MCF 10A (cell line): ENCODE results near the gene DHRS4. TPM values are rescaled to one million over a fixed set of nuclear protein-coding genes. Genes with fewer than 3 reads are reported as not detected.
A peak's percentile ranks its signal among the peaks of the same experiment; 100 is the strongest.
"Not testable (repeated sequence)": the region's sequence is repeated elsewhere in the genome, so short reads cannot be mapped to it uniquely, and the experiment has no call there.

ENCODE experiments used
- BruUV-seq: library from RNA; stranded (reverse); fragments of 400-500 nt; replicated peaks from 2 replicates; lab custom pipeline; 2021; lab: Mats Ljungman, UMichigan
- CTCF ChIA-PET: fragments of 300-600 bp; sonication (Branson Sonifier 250); formaldehyde crosslinking; extraction: SDS; loops from one replicate; lab custom pipeline; 2021; ENCODE audit warnings: antibody characterized with exemption, inconsistent platforms; lab: Yijun Ruan, JAX
- POLR2A ChIA-PET: fragments of 300-600, 350-650 bp; sonication (Branson Sonifier 250); formaldehyde crosslinking; extraction: SDS; loops from one replicate; lab custom pipeline; 2020; ENCODE audit warnings: antibody characterized with exemption, inconsistent platforms; lab: Yijun Ruan, JAX
- DNase-seq: peaks from one replicate; pipeline ENCODE4 v3.0.0-alpha.2; 2018; ENCODE audit not compliant: unreplicated experiment
- H3K27ac Mint-ChIP-seq: one replicate; pipeline ENCODE4 v1.8.0; 2022; ENCODE audit warnings: mild to moderate bottlenecking, low read depth, mixed read lengths; ENCODE audit not compliant: unreplicated experiment
- H3K27me3 Mint-ChIP-seq: one replicate; pipeline ENCODE4 v1.8.0; 2022; ENCODE audit warnings: mixed read lengths; ENCODE audit not compliant: insufficient read depth, unreplicated experiment
- H3K36me3 Mint-ChIP-seq: one replicate; pipeline ENCODE4 v1.8.0; 2022; ENCODE audit warnings: mild to moderate bottlenecking, moderate library complexity, mixed read lengths; ENCODE audit not compliant: insufficient read depth, unreplicated experiment
- H3K4me1 Mint-ChIP-seq: one replicate; pipeline ENCODE4 v1.8.0; 2022; ENCODE audit warnings: mixed read lengths; ENCODE audit not compliant: insufficient read depth, unreplicated experiment
- H3K4me3 Mint-ChIP-seq: one replicate; pipeline ENCODE4 v1.8.0; 2022; ENCODE audit warnings: mild to moderate bottlenecking, moderate library complexity, mixed read lengths; ENCODE audit not compliant: unreplicated experiment
- H3K9me3 Mint-ChIP-seq: one replicate; pipeline ENCODE4 v1.8.0; 2022; ENCODE audit warnings: mixed read lengths; ENCODE audit not compliant: unreplicated experiment
- CTCF ChIP-seq: fragments of 200-600 bp; IDR thresholded peaks from one replicate; pipeline ENCODE4 v1.8.0; 2022; ENCODE audit warnings: antibody characterized with exemption, mild to moderate bottlenecking; ENCODE audit not compliant: unreplicated experiment
- intact Hi-C: fragments of 100-400 bp; cut with micrococcal nuclease; formaldehyde crosslinking; loops from 2 replicates; pipeline ENCODE4 v1.14.1; 2022
- total RNA-seq: library from RNA; stranded (reverse); gene quantifications from 2 replicates; pipeline ENCODE4 v1.2.3, GENCODE V29; 2022

The DHRS4 gene
- total RNA-seq, 1 experiment from 2014 or later: 32.5 TPM

GRCh38 chr14:24001679-24002078 lies 48.1 kb downstream of the DHRS4 start:
- H3K27me3 Mint-ChIP-seq, H3K4me3 Mint-ChIP-seq, CTCF ChIA-PET, intact Hi-C loops, DNase-seq, H3K9me3 Mint-ChIP-seq, H3K27ac Mint-ChIP-seq, POLR2A ChIA-PET, BruUV-seq, H3K4me1 Mint-ChIP-seq, H3K36me3 Mint-ChIP-seq: not testable (repeated sequence)

GRCh38 chr14:24006471-24006816 lies 52.9 kb downstream of the DHRS4 start:
- H3K4me3 Mint-ChIP-seq, intact Hi-C loops, H3K27me3 Mint-ChIP-seq, H3K36me3 Mint-ChIP-seq, BruUV-seq, H3K9me3 Mint-ChIP-seq, POLR2A ChIA-PET, H3K4me1 Mint-ChIP-seq, H3K27ac Mint-ChIP-seq, DNase-seq: not testable (repeated sequence)
- CTCF ChIA-PET: interaction anchor here (0.6 kb wide), 1 partner anchor 74 kb away, joined by 3 read pairs; no protein-coding TSS in a partner anchor

- H3K4me3 Mint-ChIP-seq, DNase-seq, H3K4me1 Mint-ChIP-seq, BruUV-seq, POLR2A ChIA-PET, H3K36me3 Mint-ChIP-seq, H3K27me3 Mint-ChIP-seq, H3K27ac Mint-ChIP-seq, intact Hi-C loops, H3K9me3 Mint-ChIP-seq: not testable (repeated sequence)
- CTCF ChIA-PET: interaction anchor here (0.6 to 1.3 kb wide), 2 partner anchors 73 to 86 kb away, joined by 3 to 5 read pairs; no protein-coding TSS in a partner anchor
Measured at GRCh38 chr14:24006817-24007652, 53.5 kb downstream of the DHRS4 start.

- intact Hi-C loops: loop anchor here (5.0 kb wide), 1 partner anchor 231 kb away; the partner anchor contains the start of gene TINF2
- peaks cover under 1% of the 10 kb centered on the region for H3K27me3 Mint-ChIP-seq
- no peaks in the 10 kb centered on the region for H3K4me1 Mint-ChIP-seq
- no peak overlapping the region for H3K4me3 Mint-ChIP-seq
- CTCF ChIA-PET: interaction anchor here (0.7 to 1.0 kb wide), 6 partner anchors 79 to 418 kb away, joined by 3 to 5 read pairs (median 4); partner anchors contain the start of gene CBLN3
- no TSS peak for BruUV-seq
- H3K27ac Mint-ChIP-seq: peak overlapping the region; percentile 32
- H3K36me3 Mint-ChIP-seq: no peaks in the 10 kb centered on the region
- H3K9me3 Mint-ChIP-seq: no peaks in the 10 kb centered on the region
- TF ChIP-seq CTCF: no peak
- DNase-seq: no peak
- POLR2A ChIA-PET: no interaction called here
Measured at GRCh38 chr14:24011051-24011450, 57.5 kb downstream of the DHRS4 start.

- BruUV-seq, DNase-seq, H3K9me3 Mint-ChIP-seq, H3K27ac Mint-ChIP-seq, H3K4me1 Mint-ChIP-seq, H3K36me3 Mint-ChIP-seq, H3K4me3 Mint-ChIP-seq: not testable (repeated sequence)
- intact Hi-C loops: loop anchor here (5.0 kb wide), 1 partner anchor 230 kb away; the partner anchor contains the start of gene TINF2
- H3K27me3 Mint-ChIP-seq: peaks cover 18% of the 10 kb centered on the region
- CTCF ChIA-PET: interaction anchor here (0.7 to 0.8 kb wide), 2 partner anchors 29 to 72 kb away, joined by 3 read pairs; no protein-coding TSS in a partner anchor
- POLR2A ChIA-PET: interaction anchor here (1.0 kb wide), 1 partner anchor 97 kb away, joined by 5 read pairs; no protein-coding TSS in a partner anchor
Measured at GRCh38 chr14:24012726-24013273, 59.2 kb downstream of the DHRS4 start.
